MCF 10A (cell line): ENCODE data around the gene SHISA6. TPM values are rescaled to one million over a fixed set of nuclear protein-coding genes. Genes with fewer than 3 reads are reported as not detected.
A peak's percentile ranks its signal among the peaks of the same experiment; 100 is the strongest.

ENCODE experiments used
- BruUV-seq: library from RNA; stranded (reverse); fragments of 400-500 nt; replicated peaks from 2 replicates; lab custom pipeline; 2021; lab: Mats Ljungman, UMichigan
- CTCF ChIA-PET: fragments of 300-600 bp; sonication (Branson Sonifier 250); formaldehyde crosslinking; extraction: SDS; loops from one replicate; lab custom pipeline; 2021; ENCODE audit warnings: antibody characterized with exemption, inconsistent platforms; lab: Yijun Ruan, JAX
- POLR2A ChIA-PET: fragments of 300-600, 350-650 bp; sonication (Branson Sonifier 250); formaldehyde crosslinking; extraction: SDS; loops from one replicate; lab custom pipeline; 2020; ENCODE audit warnings: antibody characterized with exemption, inconsistent platforms; lab: Yijun Ruan, JAX
- DNase-seq: peaks from one replicate; pipeline ENCODE4 v3.0.0-alpha.2; 2018; ENCODE audit not compliant: unreplicated experiment
- H3K27ac Mint-ChIP-seq: one replicate; pipeline ENCODE4 v1.8.0; 2022; ENCODE audit warnings: mild to moderate bottlenecking, low read depth, mixed read lengths; ENCODE audit not compliant: unreplicated experiment
- H3K27me3 Mint-ChIP-seq: one replicate; pipeline ENCODE4 v1.8.0; 2022; ENCODE audit warnings: mixed read lengths; ENCODE audit not compliant: insufficient read depth, unreplicated experiment
- H3K36me3 Mint-ChIP-seq: one replicate; pipeline ENCODE4 v1.8.0; 2022; ENCODE audit warnings: mild to moderate bottlenecking, moderate library complexity, mixed read lengths; ENCODE audit not compliant: insufficient read depth, unreplicated experiment
- H3K4me1 Mint-ChIP-seq: one replicate; pipeline ENCODE4 v1.8.0; 2022; ENCODE audit warnings: mixed read lengths; ENCODE audit not compliant: insufficient read depth, unreplicated experiment
- H3K4me3 Mint-ChIP-seq: one replicate; pipeline ENCODE4 v1.8.0; 2022; ENCODE audit warnings: mild to moderate bottlenecking, moderate library complexity, mixed read lengths; ENCODE audit not compliant: unreplicated experiment
- H3K9me3 Mint-ChIP-seq: one replicate; pipeline ENCODE4 v1.8.0; 2022; ENCODE audit warnings: mixed read lengths; ENCODE audit not compliant: unreplicated experiment
- CTCF ChIP-seq: fragments of 200-600 bp; IDR thresholded peaks from one replicate; pipeline ENCODE4 v1.8.0; 2022; ENCODE audit warnings: antibody characterized with exemption, mild to moderate bottlenecking; ENCODE audit not compliant: unreplicated experiment
- intact Hi-C: fragments of 100-400 bp; cut with micrococcal nuclease; formaldehyde crosslinking; loops from 2 replicates; pipeline ENCODE4 v1.14.1; 2022
- total RNA-seq: library from RNA; stranded (reverse); gene quantifications from 2 replicates; pipeline ENCODE4 v1.2.3, GENCODE V29; 2022

The SHISA6 gene
- total RNA-seq, 1 experiment from 2014 or later = not detected

- H3K4me1 Mint-ChIP-seq = peaks cover 27% of the 10 kb centered on the region
- no peak for TF ChIP-seq CTCF
- no peaks in the 10 kb centered on the region for H3K9me3 Mint-ChIP-seq
- H3K4me3 Mint-ChIP-seq = no peak overlapping the region
- H3K27ac Mint-ChIP-seq = no peak overlapping the region
- no peak for DNase-seq
- CTCF ChIA-PET = interaction anchor here (0.6 kb wide), 2 partner anchors 12 to 223 kb away, joined by 3 to 6 read pairs; no protein-coding TSS in a partner anchor
- intact Hi-C loops = no loop called here
- no peaks in the 10 kb centered on the region for H3K27me3 Mint-ChIP-seq
- POLR2A ChIA-PET = no interaction called here
- H3K36me3 Mint-ChIP-seq = no peaks in the 10 kb centered on the region
- no TSS peak for BruUV-seq
Measured at GRCh38 chr17:11554042-11554441, 313.0 kb downstream of the SHISA6 start.

- no peaks in the 10 kb centered on the region for H3K36me3 Mint-ChIP-seq
- intact Hi-C loops = no loop called here
- peaks cover 27% of the 10 kb centered on the region for H3K4me1 Mint-ChIP-seq
- ChIA-PET POLR2A (no interaction called here), CTCF (interaction anchor here (0.6 to 0.7 kb wide), 2 partner anchors 223 to 705 kb away, joined by 3 read pairs; no protein-coding TSS in a partner anchor)
- TF ChIP-seq CTCF = no peak
- DNase-seq = no peak
- no TSS peak for BruUV-seq
- H3K27me3 Mint-ChIP-seq = no peaks in the 10 kb centered on the region
- H3K9me3 Mint-ChIP-seq = no peaks in the 10 kb centered on the region
- H3K4me3 Mint-ChIP-seq = peak overlapping the region; percentile 2
- no peak overlapping the region for H3K27ac Mint-ChIP-seq
Measured at GRCh38 chr17:11554542-11554941, 313.5 kb downstream of the SHISA6 start.

GRCh38 chr17:11555530-11555929 lies 314.5 kb downstream of the SHISA6 start:
- no peak for TF ChIP-seq CTCF
- H3K4me3 Mint-ChIP-seq = no peak overlapping the region
- CTCF ChIA-PET = no interaction called here

GRCh38 chr17:11557727-11558452 lies 316.9 kb downstream of the SHISA6 start:
- no TSS peak for BruUV-seq
- TF ChIP-seq CTCF = no peak
- Mint-ChIP-seq H3K4me3 (no peak overlapping the region), H3K9me3 (no peaks in the 10 kb centered on the region), H3K27ac (no peak overlapping the region), H3K36me3 (no peaks in the 10 kb centered on the region), H3K4me1 (peaks cover 35% of the 10 kb centered on the region), H3K27me3 (no peaks in the 10 kb centered on the region)
- POLR2A ChIA-PET = no interaction called here
- intact Hi-C loops = no loop called here
- DNase-seq = no peak
- CTCF ChIA-PET = no interaction called here

More at GRCh38 chr17:11555530-11555929, 314.5 kb downstream of the SHISA6 start:
- H3K9me3 Mint-ChIP-seq = no peaks in the 10 kb centered on the region
- intact Hi-C loops = no loop called here
- POLR2A ChIA-PET = no interaction called here
- no peak for DNase-seq
- BruUV-seq = no TSS peak
- H3K27ac Mint-ChIP-seq = no peak overlapping the region
- H3K36me3 Mint-ChIP-seq = no peaks in the 10 kb centered on the region
- no peaks in the 10 kb centered on the region for H3K27me3 Mint-ChIP-seq
- H3K4me1 Mint-ChIP-seq = peaks cover 27% of the 10 kb centered on the region
